Measurements from ENCODE around the gene KLHL41.

The KLHL41 gene

DNA sequence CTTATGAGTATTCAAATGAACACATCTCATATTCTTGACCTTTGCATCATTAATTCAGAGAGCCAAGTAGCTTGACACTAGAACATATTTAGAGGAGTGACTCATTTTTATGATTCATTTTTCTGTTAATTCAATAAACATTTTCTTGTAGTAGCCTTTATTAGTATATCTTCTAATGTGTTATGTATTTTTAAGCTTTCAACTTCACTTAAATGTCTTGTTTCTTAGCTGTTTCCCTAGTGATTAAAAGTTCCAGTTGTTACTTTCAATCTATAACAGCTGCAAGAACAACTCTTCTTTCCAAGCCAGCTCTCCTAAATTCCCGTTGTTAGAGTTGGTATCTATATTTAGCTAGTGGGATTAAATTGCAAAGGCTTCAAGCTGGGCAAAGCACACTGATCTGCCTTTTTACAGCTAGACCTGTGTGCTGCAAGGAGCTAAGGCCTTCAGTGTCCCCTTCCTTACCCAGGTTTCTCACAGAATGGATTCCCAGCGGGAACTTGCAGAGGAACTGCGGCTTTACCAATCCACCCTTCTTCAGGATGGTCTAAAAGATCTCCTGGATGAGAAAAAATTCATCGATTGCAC lies at the start of gene KLHL41:
TSS of gene KLHL41 (plus strand) at position 405 of the 588 bp plus-strand sequence. CDS start at position 482, 77 bp downstream.
- no peak for DNase-seq

DNA sequence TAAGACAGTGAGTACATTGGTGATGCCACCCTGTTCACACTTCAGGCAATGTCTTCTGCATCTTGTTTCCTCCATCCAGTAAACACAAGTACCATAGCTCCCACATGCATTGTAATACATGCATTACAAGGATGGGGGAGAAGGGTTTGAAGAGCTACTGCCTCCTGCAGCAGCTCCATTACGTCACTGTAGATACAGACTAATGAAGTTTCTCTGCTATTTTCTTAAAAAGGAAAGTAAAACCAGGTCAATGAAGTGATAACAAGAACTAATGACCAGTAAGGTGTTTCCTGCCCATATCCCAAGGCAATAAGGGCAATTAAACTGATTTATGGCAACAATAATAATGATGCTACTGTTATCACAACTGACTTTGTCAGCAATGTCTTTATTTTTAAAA lies 48.4 kb upstream of the KLHL41 start:
- DNase-seq, result no peak

DNA sequence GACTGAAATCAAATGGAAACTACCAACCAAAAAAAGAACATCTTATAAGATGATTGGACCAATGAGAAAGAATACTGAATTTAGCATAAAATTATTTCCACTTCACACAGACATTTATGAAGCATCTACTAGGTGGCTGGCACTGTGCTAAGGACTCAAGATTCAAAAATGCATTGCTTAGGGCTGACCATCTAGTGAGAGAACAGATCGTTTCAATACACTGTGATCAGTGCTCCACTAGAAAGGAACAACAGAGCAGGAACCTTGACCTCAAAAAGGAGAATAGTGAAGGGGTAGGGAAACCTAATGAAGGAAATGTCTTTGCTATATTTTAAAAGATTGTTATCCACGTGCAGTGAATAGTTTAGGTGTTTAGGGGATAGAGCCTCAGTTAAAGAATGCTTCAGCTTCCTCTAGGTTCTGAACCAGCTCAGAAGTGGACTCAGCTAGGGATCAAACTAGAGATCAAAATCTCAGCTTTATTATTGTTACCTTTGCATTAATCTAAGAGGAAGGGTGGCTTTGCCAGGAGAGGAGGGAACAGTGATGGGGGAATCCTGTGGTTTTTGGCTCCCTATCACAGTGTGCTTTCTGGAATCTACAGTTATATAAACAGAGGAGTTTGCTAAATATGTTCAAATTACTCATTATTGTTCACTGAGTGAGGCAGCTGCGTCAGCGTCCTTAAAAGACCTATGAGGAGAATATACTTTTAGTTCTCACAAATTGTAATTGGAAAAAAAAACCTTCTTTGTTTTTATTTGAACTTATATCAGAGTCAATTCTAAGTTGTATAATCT lies 46.4 kb upstream of the KLHL41 start:
- no peak for DNase-seq

DNA sequence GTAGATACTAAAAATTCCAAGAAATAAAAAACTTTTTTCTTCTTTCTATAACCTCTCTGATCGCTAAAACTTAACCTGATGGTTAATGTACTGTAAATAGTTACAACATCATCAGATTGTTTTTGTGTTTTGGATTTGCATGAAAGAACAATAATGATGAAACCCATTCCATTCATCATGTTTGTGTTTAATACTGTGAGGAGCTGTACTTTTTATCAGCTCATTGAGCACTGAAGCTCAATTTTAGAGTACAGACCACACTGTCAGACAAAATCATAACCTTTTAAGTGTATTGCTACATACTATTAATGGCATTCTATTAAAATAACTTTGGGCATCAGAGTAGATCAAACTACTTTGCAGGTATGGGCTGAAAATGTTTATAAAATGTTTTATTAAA lies 45.0 kb upstream of the KLHL41 start:
- DNase-seq, result no peak

DNA sequence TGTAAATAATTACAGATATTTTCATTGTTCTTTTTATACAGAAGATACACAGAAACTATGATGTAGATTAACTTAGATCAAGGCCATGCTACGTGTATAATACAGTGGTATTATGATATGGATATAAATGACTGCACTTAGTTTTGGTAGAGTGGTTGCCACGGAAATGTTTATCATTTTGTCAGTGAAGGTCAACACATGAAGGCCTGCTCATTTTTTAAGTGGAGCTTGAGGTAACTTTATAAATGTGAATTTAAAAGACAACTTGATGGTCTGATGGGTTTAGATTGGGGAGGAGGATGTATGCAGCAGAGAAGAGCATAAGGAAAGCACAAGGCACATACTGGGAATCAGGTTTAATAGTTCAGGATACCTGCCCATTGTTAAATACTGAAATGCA lies 44.6 kb upstream of the KLHL41 start:
- no peak for DNase-seq

DNA sequence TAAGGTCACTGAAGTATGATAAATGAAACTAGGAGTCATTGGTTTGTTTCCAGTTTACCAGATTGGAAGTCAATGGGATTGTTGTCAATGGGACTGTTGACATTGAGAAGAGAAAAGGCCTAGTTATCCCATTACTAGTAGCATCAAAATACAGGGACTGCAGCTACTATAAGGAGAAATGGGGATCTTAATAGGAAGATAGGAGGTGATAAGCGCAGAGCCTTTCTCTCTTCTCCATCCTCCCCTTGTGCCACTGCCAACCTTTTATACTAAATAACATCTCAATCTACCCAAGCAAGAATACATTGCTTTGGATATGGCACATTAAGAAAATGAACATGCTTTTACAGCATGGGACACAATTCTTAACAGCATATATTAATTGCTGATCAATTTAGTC lies 40.7 kb upstream of the KLHL41 start:
- no peak for DNase-seq

DNA sequence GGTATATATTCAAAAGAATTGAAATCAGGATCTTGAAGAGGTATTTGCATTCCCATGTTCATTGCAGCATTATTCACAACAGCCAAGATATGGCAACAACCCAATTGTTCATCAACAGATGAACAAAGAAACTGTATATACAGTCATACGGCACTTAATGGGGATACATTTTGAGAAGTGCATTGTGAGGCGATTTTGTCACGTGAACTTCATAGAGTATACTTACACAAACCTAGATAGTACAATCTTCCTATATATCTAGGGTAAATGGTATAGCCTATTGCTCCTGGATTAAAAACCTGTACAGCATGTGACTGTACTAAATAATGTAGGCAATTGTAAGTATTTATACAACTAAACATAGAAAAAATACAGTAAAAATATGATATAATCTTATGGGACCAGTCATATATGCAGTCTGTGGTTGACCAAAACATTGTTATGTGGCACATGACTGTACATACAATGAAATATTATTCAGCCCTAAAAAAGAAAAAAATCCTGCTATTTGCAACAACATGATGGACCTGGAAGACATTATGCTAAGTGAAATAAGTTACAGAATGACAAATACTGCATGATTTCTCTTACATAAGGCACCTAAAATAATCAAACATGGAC lies 39.4 kb upstream of the KLHL41 start:
- no peak for DNase-seq

DNA sequence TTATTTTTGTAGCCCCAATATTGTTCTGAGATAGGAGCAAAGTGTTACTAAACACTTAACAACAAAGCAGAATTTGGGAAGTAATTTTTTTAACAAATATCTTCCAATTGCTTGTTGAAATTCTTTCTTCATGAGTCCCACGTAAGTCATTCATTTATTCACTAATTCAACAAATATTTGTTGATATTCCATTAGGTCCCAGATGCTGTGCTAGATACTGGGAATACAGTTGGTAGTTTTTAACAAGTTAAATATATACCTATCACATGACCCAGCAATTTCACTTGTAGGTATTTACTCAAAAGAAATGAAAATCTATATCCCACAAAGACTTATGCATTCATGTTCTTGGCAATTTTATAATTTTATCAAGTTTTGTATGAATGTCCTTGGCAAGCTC lies 37.3 kb upstream of the KLHL41 start:
- no peak for DNase-seq

DNA sequence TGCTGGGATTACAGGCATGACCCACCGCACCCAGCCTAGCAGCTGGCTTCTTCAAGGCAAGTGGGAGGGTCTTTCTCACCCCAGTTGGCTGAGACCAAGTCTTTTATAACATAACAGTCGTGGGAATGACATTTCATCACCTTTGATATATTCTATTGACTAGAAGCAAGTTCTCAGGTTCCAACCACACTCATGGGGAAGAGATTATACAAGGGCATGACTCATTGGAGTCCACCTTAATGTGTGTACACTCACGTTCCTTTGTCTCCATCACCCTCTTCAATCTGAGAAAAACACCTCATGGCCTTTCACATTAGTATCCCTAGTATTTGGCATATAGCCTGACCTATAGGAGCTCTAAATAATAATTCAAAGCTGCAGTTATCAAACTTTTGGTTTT lies 33.0 kb upstream of the KLHL41 start:
- no peak for DNase-seq

DNA sequence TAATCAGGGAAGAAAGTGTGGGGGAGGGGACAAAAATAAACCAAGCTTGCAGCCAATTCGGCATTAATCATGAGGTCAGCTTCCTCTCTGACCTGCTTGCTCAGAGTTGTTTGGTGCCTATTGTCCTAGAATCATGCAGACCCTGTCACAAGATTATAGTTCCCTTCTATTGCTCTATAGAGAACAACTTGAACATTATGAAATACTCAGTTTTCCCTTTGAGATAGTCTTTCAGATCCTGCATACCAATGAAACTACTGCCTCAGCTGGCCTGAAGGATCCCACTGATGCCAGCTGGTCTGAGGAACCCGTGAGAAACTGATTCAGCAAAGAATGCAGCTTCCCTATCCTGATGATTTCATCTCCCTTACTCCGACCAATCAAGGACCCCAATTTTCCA lies 31.2 kb upstream of the KLHL41 start:
- DNase-seq, result no peak

DNA sequence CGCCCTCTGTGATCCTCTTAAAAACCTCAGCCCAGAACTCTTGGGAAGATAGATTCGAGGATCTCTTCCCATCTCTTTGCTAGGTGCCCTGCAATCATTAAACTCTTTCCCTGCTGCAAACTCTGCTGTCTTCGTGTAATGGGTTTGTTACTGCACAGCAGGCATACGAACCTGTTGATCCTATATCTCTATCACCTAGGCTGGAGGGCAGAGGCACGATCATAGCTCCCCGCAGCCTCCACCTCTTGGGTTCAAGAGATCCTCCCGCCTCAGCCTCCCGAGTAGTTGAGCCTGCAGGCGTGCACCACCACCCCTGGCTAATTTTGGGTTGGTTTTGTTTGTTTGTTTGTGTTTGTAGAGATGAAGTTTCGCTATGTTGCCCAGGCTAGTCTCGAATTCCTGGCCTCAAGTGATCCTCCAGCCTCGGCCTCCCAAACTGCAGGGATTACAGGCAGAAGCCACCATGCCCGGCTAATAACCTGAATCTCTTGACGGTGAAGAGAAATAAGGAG lies 30.7 kb upstream of the KLHL41 start:
- no peak for DNase-seq

DNA sequence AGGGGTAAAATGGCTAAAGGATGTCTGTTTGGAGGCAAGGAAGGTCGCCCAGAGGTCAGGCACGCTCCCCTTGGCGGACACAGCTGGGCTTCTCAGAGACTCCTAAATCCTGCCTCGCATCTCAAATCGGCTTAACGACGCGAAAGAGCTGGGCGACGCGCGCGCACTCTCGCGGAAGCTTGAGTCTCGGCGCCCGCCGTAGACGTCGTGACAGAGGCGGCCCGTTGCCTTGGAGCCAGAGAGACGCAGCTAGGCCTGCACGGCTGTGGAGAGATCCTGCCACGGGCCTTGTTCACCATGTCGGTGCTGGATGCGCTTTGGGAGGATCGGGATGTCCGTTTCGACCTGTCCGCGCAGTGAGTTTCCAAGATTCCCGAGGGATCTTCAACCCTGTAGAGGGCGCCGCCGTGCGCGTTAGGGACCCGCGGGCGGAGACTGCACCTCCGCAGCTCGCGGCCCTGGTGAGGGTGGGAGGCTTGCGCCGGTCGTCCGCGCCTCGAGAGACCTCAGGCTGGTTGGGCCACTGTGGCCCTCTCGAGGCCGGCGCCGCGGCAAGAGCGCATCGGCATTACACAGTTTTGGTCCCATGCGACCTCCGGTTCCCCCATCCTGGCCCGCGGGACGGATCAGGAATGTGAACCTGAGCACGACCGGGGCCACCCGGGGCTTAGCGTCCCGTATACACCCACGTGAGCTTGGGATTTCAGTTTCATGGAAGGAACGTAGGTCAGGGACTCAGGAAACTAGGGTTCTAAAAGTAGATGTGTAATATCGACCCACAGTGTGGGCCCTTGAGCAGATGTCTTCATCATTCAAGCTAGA lies 30.0 kb upstream of the KLHL41 start, which contains the start of gene BBS5:
TSS of gene BBS5 (plus strand) at position 238 of the 822 bp plus-strand sequence. CDS start at position 298, 60 bp downstream.
- DNase-seq, result peak; percentile 86

DNA sequence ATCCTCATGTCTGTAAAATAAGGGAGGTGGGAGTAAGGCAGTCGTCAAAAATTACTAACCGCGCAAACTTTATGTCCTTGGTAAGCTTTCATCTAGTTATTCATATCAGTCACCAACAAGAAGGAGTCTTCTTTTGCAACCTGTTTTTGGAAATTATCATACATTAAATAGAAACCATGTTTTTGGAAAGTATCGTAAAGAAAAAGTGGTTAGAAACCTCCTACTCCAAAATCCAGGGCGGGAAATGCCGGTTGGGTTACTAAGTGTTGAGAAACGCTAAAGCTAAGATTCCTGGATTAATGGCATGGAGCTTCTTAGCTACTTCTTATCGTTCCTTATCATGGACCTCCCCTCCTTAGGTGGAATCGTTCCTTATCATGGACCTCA lies 29.4 kb upstream of the KLHL41 start:
- DNase-seq, result no peak

DNA sequence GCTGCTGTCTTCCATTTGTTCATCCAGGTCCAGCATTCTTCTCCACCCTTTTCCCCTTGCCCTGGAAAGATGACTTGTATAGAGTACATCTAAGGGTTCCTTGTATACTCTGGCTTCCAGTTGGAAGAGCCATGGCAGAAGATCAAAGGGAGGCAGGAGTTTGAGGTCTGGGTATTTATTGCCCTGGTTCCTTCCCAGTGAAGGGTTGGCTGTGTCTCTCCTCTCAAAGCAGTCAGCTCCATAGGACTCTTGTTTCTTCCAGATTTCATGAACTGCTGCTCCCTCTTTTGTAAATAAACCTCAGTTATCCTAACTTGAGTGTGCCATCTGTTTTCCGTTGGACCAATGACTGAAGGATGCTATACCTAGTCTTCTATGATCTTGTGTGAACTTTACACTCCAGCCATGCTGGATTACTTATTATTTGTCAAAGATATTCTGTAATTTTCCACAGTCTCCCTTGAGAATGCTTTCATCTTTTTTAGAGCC lies 23.8 kb upstream of the KLHL41 start:
- DNase-seq, result no peak

DNA sequence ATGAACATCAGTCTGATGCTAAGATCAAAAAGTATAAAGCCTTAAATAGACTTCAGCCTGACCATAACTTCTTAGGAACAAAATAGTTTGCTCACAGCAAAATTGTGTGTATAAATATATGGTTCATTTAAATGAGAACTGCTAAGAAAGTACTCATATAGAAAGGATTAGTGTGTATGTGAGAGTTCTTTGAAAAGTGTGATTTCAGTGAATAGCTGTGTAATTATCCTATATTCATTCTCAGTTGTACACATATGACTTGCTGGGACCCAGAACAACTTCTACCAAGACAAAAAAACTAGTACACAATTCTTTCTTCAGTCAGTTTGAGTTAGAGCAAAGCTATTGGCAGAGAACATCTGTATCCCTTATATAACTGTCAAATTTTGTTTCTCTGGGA lies 23.0 kb upstream of the KLHL41 start:
- no peak for DNase-seq

DNA sequence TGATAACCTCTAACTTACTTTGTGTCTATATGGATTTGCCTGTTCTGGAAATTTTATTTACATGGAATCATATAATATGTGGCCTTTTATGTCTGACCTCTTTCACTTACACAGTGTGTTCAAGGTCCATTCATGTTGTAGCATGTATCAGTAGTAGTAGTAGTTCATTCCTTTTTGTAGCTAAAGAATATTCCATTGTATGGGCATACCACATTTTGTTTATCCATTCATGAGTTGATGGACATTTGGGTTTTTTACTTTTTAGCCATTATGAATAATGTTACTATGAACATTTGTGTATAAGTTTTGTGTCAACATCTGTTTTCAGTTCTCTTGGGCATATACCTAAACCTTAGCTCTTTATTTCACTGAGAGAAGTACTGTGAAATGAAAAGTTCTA lies 18.7 kb upstream of the KLHL41 start:
- DNase-seq, result no peak

DNA sequence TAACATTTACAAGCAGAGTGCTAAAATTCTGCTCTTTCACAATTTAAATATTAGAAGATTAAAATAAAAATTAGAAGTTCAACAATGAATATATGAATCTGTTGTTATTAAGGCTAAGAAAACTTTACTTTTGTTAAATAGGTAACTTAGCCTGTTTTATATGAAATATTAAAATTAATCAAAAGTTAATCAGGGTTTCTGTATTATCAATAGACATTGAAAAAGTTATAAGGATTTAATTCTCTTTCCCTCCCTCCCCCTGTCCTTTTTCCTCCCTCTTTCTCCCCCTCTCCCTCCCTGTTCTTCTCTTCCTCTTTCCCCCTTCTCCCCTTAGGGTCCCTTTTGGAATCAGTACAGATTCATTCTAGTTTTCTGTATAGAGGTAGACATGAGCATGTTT lies 18.1 kb upstream of the KLHL41 start:
- no peak for DNase-seq

DNA sequence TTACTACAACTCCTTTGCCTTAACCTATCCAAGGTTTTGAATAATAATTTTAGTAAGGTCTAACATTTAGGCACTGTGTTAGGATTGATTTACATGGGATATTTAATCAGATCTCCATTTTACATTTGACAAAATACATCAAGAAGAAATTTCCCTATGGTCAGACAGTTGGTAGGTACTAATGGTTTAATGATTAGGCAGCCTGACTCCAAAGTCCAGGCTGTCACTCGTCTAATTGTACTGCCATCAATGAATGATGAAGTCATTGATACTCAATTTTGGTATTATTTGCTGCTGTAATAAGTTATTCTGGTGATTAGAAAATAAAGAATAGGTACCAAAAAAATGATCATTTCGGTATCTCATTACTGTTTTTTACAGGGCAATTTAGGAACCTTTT lies 16.1 kb upstream of the KLHL41 start:
- DNase-seq, result no peak

DNA sequence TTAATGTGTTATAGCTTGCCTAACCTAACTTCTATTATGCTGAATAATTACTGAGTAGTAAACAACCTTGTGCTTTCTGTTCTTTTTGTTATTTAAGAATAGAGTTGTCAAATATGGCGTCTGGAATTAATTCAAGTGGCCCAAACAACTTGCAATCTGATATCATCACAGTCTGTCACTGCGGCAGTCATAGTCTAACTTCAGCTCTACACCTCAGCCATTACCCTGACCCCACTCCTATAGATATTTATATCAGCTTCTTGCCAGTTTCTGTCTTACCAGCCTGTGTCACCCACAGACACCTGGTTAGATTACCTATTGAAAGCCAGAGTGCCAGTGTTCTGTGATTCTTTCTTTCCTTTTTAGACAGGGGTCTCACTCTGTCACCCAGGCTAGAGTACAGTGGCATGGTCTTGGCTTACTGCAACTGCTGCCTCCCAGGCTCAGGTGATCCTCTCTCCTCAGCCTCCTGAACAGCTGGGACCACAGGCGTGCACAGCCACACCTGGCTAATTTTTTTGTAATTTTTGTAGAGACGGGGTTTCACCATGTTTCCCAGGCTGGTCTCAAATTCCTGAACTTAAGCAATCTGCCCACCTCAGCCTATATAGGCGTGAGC lies 14.1 kb upstream of the KLHL41 start:
- no peak for DNase-seq

DNA sequence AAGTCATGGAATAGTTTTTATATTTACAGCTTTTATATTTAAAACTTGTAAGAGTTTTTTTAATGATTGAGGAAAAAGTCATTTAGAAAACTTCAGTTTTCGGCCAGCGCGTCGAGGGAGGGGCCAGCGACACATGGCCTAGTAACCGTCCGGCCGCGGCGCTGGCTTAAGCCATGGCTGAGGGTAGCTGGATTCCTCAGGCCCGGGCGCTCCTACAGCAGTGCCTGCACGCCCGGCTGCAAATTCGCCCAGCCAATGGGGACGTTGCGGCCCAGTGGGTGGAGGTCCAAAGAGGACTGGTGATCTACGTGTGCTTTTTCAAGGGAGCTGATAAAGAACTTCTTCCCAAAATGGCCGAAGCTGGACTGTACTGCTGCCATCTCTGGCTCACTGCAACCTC lies 4.9 kb upstream of the KLHL41 start:
- DNase-seq, result no peak

DNA sequence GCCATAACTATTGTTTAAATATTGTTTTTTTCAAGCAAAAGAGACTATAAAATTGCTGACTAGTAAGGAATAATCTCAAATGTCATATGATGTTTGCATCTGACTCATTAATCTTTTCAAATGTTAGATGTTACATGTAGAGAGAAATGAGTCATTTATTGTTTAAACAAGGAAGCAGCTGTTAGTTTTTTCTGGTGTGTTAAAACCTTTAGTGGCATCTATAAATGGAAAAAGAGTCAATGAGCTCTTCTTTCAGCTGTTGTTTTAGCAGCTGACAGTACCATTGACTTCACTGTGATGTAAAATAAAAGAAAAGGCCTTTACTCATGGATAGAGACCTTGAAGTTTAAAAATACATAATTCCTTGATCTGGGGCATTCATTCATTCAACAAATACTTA lies 1.8 kb upstream of the KLHL41 start:
- DNase-seq, result peak; percentile 26

DNA sequence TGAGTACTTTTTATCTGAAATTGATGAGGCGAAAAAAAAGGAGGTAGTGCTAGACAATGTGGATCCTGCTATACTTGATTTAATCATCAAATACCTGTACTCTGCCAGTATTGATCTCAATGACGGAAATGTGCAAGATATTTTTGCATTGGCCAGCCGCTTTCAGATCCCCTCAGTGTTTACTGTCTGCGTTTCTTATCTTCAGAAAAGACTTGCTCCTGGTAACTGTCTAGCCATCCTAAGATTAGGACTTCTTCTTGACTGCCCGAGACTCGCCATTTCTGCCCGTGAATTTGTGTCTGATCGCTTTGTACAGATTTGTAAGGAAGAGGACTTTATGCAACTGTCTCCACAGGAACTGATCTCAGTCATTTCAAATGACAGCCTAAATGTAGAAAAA lies 453 bp downstream of the KLHL41 start:
- no peak for DNase-seq

DNA sequence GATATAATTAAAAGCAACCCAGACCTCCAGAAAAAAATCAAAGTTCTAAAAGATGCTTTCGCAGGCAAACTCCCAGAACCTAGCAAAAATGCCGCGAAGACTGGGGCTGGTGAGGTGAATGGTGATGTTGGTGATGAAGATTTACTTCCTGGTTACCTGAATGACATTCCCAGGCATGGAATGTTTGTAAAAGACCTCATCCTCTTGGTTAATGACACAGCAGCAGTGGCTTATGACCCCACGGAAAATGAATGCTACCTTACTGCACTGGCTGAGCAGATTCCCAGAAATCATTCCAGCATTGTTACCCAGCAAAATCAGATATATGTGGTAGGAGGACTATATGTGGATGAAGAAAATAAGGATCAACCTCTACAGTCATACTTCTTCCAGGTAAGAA lies 994 bp downstream of the KLHL41 start:
- no peak for DNase-seq

Data from activated CD4-positive, alpha-beta T cell treated with anti-CD3 and anti-CD28 coated beads, Interleukin-10, Interleukin-2, amounts not matched to agents 100 ng/mL and 50 ng/mL, durations not matched to agents 16 hours and 8 hours (primary cell).